OCI-LY1 (cell line): ENCODE results near the gene SERINC2.
"Not testable (repeated sequence)": the region's sequence is repeated elsewhere in the genome, so short reads cannot be mapped to it uniquely, and the experiment has no call there.

ENCODE experiments used
- H2AFZ ChIP-seq: fragments of 200-600 bp; sonication (generic), shearing (Covaris generic); 2 replicates; pipeline ENCODE4 v1.6.0; 2014; ENCODE audit warnings: antibody characterized with exemption, mild to moderate bottlenecking, low read length
- H3F3A ChIP-seq: fragments of 200-600 bp; sonication (generic), shearing (Covaris generic); 2 replicates; pipeline ENCODE4 v1.6.0; 2014; ENCODE audit warnings: mild to moderate bottlenecking, antibody characterized with exemption, low read length, moderate library complexity; ENCODE audit not compliant: insufficient read depth
- H3K27ac ChIP-seq: fragments of 200-600 bp; sonication (generic); 2 replicates; pipeline ENCODE4 v1.5.1; 2014; ENCODE audit warnings: low read length, mixed run types, mild to moderate bottlenecking, low read depth; ENCODE audit not compliant: poor library complexity, severe bottlenecking
- H3K27me3 ChIP-seq: fragments of 200-600 bp; sonication (generic); 2 replicates; pipeline ENCODE4 v1.6.0; 2014; ENCODE audit warnings: antibody characterized with exemption, mild to moderate bottlenecking, low read length, moderate library complexity; ENCODE audit not compliant: insufficient read depth
- H3K36me3 ChIP-seq: fragments of 200-600 bp; sonication (generic); 2 replicates; pipeline ENCODE4 v1.6.1; 2014; ENCODE audit warnings: mild to moderate bottlenecking, antibody characterized with exemption, low read length, moderate library complexity, mixed read lengths; ENCODE audit not compliant: insufficient read depth
- H3K4me1 ChIP-seq: fragments of 200-600 bp; sonication (generic); 2 replicates; pipeline ENCODE4 v1.5.1; 2014; ENCODE audit warnings: mild to moderate bottlenecking, low read length, moderate library complexity; ENCODE audit not compliant: insufficient read depth, severe bottlenecking
- H3K4me2 ChIP-seq: fragments of 200-600 bp; sonication (generic), shearing (Covaris generic); 2 replicates; pipeline ENCODE4 v1.6.1; 2014; ENCODE audit warnings: low read length
- H3K4me3 ChIP-seq: fragments of 200-600 bp; sonication (generic); 2 replicates; pipeline ENCODE4 v1.5.1; 2014; ENCODE audit warnings: low read length, low read depth, mild to moderate bottlenecking, mixed read lengths; ENCODE audit not compliant: poor library complexity, severe bottlenecking
- H3K79me2 ChIP-seq: fragments of 200-600 bp; shearing (Covaris generic); 2 replicates; pipeline ENCODE4 v1.6.1; 2016; ENCODE audit warnings: mixed run types, low read length, mixed read lengths; ENCODE audit not compliant: insufficient read depth
- H3K9ac ChIP-seq: fragments of 200-600 bp; sonication (generic), shearing (Covaris generic); 2 replicates; pipeline ENCODE4 v1.6.1; 2014; ENCODE audit warnings: mild to moderate bottlenecking, low read length, mixed read lengths
- H3K9me2 ChIP-seq: fragments of 200-600 bp; sonication (generic), shearing (Covaris generic); 2 replicates; pipeline ENCODE4 v1.6.1; 2014; ENCODE audit warnings: low read depth, mild to moderate bottlenecking, low read length, mixed read lengths
- H3K9me3 ChIP-seq: fragments of 200-600 bp; shearing (Covaris generic); 2 replicates; pipeline ENCODE4 v1.6.1; 2014; ENCODE audit warnings: low read length, mixed read lengths
- H4K20me1 ChIP-seq: fragments of 200-600 bp; sonication (generic), shearing (Covaris generic); 2 replicates; pipeline ENCODE4 v1.6.0; 2016; ENCODE audit warnings: mild to moderate bottlenecking, low read length; ENCODE audit not compliant: insufficient read depth
- CTCF ChIP-seq: fragments of 200-600 bp; sonication (generic), shearing (Covaris generic); IDR thresholded peaks from 2 replicates; pipeline ENCODE4 v1.5.1; 2017; ENCODE audit warnings: mild to moderate bottlenecking, antibody characterized with exemption, low read length, moderate library complexity, mixed read lengths
- EZH2 ChIP-seq: fragments of 200-600 bp; sonication (generic), shearing (Covaris generic); IDR thresholded peaks from 2 replicates; pipeline ENCODE4 v1.8.0; 2017; ENCODE audit warnings: borderline replicate concordance, mixed run types, mild to moderate bottlenecking, antibody characterized with exemption, low read length, moderate library complexity, mixed read lengths

SERINC2 gene

GRCh38 chr1:31472673-31473072 lies 59.7 kb downstream of the SERINC2 start:
- not testable (repeated sequence) for H3F3A ChIP-seq, H3K36me3 ChIP-seq, H3K4me3 ChIP-seq, H2AFZ ChIP-seq, H3K9ac ChIP-seq, H3K9me2 ChIP-seq, H3K79me2 ChIP-seq, H3K27ac ChIP-seq, H3K27me3 ChIP-seq, H3K9me3 ChIP-seq, H4K20me1 ChIP-seq, H3K4me2 ChIP-seq
- peaks cover 18% of the 10 kb centered on the region for H3K4me1 ChIP-seq

GRCh38 chr1:31473508-31473907 lies 60.5 kb downstream of the SERINC2 start:
- peaks cover 25% of the 10 kb centered on the region for H3K4me1 ChIP-seq
- not testable (repeated sequence) for H4K20me1 ChIP-seq, H3K9ac ChIP-seq, H3K9me3 ChIP-seq, H3K4me3 ChIP-seq, H3K4me2 ChIP-seq, H3K79me2 ChIP-seq, H3K27ac ChIP-seq, H3K27me3 ChIP-seq, H3K36me3 ChIP-seq, H3K9me2 ChIP-seq, H3F3A ChIP-seq, H2AFZ ChIP-seq

- H3K9me2 ChIP-seq, H3K27ac ChIP-seq, H3F3A ChIP-seq, H3K4me2 ChIP-seq, H3K27me3 ChIP-seq, H2AFZ ChIP-seq, H3K9me3 ChIP-seq, H3K79me2 ChIP-seq, H3K4me3 ChIP-seq, H3K9ac ChIP-seq, H3K36me3 ChIP-seq, H4K20me1 ChIP-seq: not testable (repeated sequence)
- H3K4me1 ChIP-seq: peaks cover 25% of the 10 kb centered on the region
These were observed 61.6 kb downstream of the SERINC2 start for GRCh38 chr1:31474567-31474966.

- peak overlapping the region; percentile 56 for H3K9ac ChIP-seq
- peak overlapping the region; percentile 63 for H3K4me2 ChIP-seq
- peaks cover 10% of the 10 kb centered on the region; the same call in 1 of the 2 replicates for H3K9me3 ChIP-seq
- H3K36me3 ChIP-seq: no peaks in the 10 kb centered on the region; the same call in 1 of the 2 replicates
- H3K27me3 ChIP-seq: no peaks in the 10 kb centered on the region
- TF ChIP-seq CTCF (no peak), EZH2 (no peak)
- peak overlapping the region; percentile 96 for H3K27ac ChIP-seq
- peaks cover 31% of the 10 kb centered on the region for H3K4me1 ChIP-seq
- H3K79me2 ChIP-seq: no peaks in the 10 kb centered on the region
- 0 out of 2 replicates have a peak overlapping the region, but pooled peaks have one; percentile 34 for H2AFZ ChIP-seq
- H4K20me1 ChIP-seq: no peaks in the 10 kb centered on the region
- H3K4me3 ChIP-seq: no peak overlapping the region
- H3F3A ChIP-seq: no peaks in the 10 kb centered on the region
- H3K9me2 ChIP-seq: no peaks in the 10 kb centered on the region
These were observed 64.2 kb downstream of the SERINC2 start for GRCh38 chr1:31476891-31477846.
